Thoracic aorta (tissue), 2 donors: Measurements from ENCODE around the gene ERP29. TPM values are rescaled to one million over a fixed set of nuclear protein-coding genes. Genes with fewer than 3 reads are reported as not detected.
A peak's percentile ranks its signal among the peaks of the same experiment; 100 is the strongest.

Experiments
- ATAC-seq: fragments of 150-250 bp; one replicate; pipeline ENCODE4 v1.8.0; 2017; ENCODE audit warnings: low read depth; ENCODE audit not compliant: insufficient number of reproducible peaks, low FRiP score
- DNase-seq: peaks from one replicate; pipeline ENCODE4 v3.0.0-alpha.2; 2020; ENCODE audit warnings: low spot score
- H3K27ac ChIP-seq, 2 donors: fragments of 200-600 bp; sonication (generic); 1 replicate in 1 of 2; 2 replicates in 1 of 2; pipeline ENCODE4 v1.5.1; 2016; ENCODE audit warnings: mild to moderate bottlenecking in 2 of 2, moderate library complexity in 2 of 2
- H3K27me3 ChIP-seq: fragments of 200-600 bp; sonication (generic); replicated peaks from 2 replicates; pipeline ENCODE4 v1.6.0; 2016; ENCODE audit warnings: mild to moderate bottlenecking; ENCODE audit not compliant: insufficient read depth
- H3K36me3 ChIP-seq: fragments of 200-600 bp; sonication (generic); one replicate; pipeline ENCODE4 v1.5.1; 2016
- H3K4me1 ChIP-seq, 2 donors: fragments of 200-600 bp; sonication (generic); 1 replicate in 1 of 2; 2 replicates in 1 of 2; pipeline versions ENCODE4 v1.5.1 to v1.6.0; 2016; ENCODE audit warnings: low read depth in 2 of 2, mild to moderate bottlenecking in 1 of 2; ENCODE audit not compliant: control insufficient read depth in 1 of 2
- H3K4me3 ChIP-seq: fragments of 200-600 bp; sonication (generic); 2 replicates; pipeline ENCODE4 v1.5.1; 2016; ENCODE audit warnings: mild to moderate bottlenecking
- H3K9me3 ChIP-seq: fragments of 200-600 bp; sonication (generic); 2 replicates; pipeline ENCODE4 v1.5.1; 2016
- total RNA-seq, 2 donors: library from RNA; depleted of rRNA; stranded (reverse); fragments of >200 nt; gene quantifications; one replicate each; pipeline versions ENCODE4 v1.1.0 to v1.2.3, GENCODE V29; 2016
- TF ChIP-seq, protein P1 (sequence below): fragments of 200-600 bp; sonication (generic); IDR thresholded peaks from one replicate; pipeline ENCODE4 v1.5.1; 2019; ENCODE audit warnings: antibody characterized with exemption

The ERP29 gene
- 10 to 100 TPM; 33.1 to 43.6 TPM for total RNA-seq

DNA sequence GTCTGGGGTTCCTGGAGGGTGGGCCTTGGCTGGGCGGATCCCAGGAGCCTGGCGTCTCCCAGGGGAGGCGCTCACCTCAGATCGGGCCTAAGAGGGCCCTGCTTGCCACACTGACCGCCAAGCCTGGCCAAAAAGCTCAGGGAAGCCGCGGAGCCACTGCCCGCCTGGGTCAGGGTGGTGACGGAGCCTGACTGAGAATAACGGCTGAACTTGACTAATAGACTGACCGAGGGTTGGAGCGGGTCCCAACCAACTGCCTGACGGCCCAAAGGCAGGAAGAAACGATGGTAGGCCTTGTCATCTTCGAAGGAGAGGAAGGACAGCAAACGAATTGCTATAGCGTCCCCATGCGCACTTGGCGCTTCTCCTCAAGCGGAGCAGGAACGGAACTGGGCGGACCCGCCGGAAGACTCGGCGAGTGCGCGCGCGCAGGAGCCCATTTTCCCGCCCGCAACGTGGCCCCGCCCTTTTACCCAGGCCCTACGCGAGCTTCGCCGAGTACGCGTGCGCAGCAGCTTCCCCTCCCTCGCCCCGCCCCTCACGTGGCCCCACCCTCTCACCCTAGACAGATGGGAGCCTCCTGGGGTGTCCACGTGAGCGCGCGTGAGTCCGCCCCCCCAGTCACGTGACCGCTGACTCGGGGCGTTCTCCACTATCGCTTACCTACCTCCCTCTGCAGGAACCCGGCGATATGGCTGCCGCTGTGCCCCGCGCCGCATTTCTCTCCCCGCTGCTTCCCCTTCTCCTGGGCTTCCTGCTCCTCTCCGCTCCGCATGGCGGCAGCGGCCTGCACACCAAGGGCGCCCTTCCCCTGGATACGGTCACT lies at the start of gene ERP29, which contains the start of gene TMEM116:
Gene ERP29 (plus strand): TSS at position 652 of the 826 bp plus-strand sequence. CDS start 40 bp downstream, at position 692.
Gene TMEM116 (minus strand): TSS at position 391 of the 826 bp plus-strand sequence. CDS start 7,895 bp downstream, outside the sequence.
- H3K36me3 ChIP-seq, result no peaks in the 10 kb centered on the region
- DNase-seq (peak; percentile 97), ATAC-seq (peak; percentile 94)
- peaks cover 15 to 42% of the 10 kb centered on the region in 2 donors for H3K4me1 ChIP-seq
- peak within 1 kb of the TSS; percentile 81 for H3K4me3 ChIP-seq
- TF ChIP-seq, protein P1, sequence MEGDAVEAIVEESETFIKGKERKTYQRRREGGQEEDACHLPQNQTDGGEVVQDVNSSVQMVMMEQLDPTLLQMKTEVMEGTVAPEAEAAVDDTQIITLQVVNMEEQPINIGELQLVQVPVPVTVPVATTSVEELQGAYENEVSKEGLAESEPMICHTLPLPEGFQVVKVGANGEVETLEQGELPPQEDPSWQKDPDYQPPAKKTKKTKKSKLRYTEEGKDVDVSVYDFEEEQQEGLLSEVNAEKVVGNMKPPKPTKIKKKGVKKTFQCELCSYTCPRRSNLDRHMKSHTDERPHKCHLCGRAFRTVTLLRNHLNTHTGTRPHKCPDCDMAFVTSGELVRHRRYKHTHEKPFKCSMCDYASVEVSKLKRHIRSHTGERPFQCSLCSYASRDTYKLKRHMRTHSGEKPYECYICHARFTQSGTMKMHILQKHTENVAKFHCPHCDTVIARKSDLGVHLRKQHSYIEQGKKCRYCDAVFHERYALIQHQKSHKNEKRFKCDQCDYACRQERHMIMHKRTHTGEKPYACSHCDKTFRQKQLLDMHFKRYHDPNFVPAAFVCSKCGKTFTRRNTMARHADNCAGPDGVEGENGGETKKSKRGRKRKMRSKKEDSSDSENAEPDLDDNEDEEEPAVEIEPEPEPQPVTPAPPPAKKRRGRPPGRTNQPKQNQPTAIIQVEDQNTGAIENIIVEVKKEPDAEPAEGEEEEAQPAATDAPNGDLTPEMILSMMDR, result peak; percentile 71
- H3K27ac ChIP-seq, result peak within 1 kb of the TSS; percentile 93 to 100
- no peaks in the 10 kb centered on the region for H3K27me3 ChIP-seq
- H3K9me3 ChIP-seq, result no peaks in the 10 kb centered on the region

DNA sequence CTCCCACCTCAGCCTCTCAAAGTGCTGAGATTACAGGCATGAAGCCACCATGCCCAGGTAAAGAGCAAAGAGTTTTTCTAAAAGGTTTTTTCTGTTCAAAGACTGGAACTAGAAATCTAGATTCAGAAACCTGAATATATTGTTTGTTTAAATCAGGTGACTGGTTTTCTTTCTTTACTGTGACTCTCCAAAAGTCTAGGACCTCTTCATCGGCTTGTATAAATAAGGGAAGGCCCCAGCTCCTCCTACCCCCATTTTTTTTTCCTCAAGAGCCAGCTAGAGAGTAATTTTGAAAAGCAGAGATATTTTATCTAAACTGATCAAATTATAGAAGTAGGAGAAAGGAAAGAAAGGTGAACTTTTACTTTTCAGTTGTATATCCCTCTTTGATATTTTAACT lies 48.3 kb upstream of the ERP29 start:
- TF ChIP-seq, protein P1, result no peak
- Histone ChIP-seq H3K27me3 (no peaks in the 10 kb centered on the region), H3K9me3 (no peaks in the 10 kb centered on the region), H3K27ac (no peak overlapping the region), H3K4me1 (peaks cover 0 to 10% of the 10 kb centered on the region in 2 donors), H3K4me3 (no peak overlapping the region), H3K36me3 (no peaks in the 10 kb centered on the region)
- ATAC-seq (no peak), DNase-seq (no peak)

DNA sequence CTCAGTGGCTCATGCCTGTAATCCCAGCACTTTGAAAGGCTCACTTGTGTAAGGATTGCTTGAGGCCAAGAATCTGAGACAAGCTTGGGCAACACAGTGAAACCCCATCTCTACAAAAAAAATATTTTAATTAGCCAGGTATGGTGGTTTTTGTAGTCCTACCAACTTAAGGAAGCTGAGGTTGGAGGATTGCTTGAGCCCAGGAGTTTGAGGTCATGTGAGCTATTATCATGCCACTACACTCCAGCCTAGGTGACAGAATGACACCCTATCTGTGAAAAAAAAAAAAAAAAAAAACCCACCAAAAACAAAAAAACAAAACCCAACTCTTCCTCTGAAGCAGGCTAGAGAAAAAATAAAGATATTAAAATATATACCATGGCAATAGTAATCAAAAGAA lies 41.4 kb upstream of the ERP29 start:
- H3K4me3 ChIP-seq, result no peak overlapping the region
- H3K9me3 ChIP-seq, result peaks cover 18% of the 10 kb centered on the region
- H3K4me1 ChIP-seq, result peaks cover 0 to 1% of the 10 kb centered on the region in 2 donors
- ATAC-seq (no peak), DNase-seq (no peak)
- TF ChIP-seq, protein P1, result no peak
- H3K27me3 ChIP-seq, result no peaks in the 10 kb centered on the region
- peaks cover 4% of the 10 kb centered on the region for H3K36me3 ChIP-seq
- no peak overlapping the region for H3K27ac ChIP-seq

DNA sequence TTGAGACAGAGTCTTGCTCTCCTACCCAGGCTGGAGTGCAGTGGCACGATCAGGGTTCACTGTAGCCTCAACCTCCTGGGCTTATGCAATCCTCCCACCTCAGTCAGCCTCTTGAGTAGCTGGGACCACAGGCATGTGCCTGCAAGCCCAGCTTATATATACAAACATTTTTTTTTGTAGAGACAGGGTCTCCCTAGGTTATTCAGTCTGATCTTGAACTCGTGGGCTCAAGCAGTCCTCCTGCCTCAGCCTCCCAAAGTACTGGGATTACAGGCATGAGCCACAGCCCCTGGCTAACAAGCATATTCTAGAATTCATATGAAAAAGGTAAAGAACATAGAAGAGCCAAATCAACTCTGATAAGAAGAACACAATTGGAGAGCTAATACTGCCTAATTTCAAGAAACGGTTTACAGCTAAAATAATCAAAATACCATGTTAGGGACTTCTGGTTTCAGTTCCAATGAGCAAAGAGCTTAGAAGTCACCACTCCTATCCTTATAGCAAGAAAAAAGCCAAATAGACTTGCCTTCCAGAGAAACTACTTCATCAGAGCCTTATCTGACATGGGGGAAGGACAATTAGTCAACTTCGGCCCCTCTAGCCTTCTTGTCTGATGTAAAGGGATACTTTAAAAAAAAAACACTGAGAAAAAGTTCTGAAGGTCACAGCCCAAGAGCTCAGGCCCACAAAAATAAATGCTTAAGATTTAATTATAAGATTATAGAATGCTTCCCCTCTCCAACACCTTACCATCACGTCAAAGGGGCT lies 37.9 kb upstream of the ERP29 start:
- Histone ChIP-seq H3K36me3 (peaks cover 4% of the 10 kb centered on the region), H3K27ac (no peak overlapping the region), H3K4me3 (no peak overlapping the region), H3K27me3 (no peaks in the 10 kb centered on the region), H3K4me1 (no peaks in the 10 kb centered on the region), H3K9me3 (peaks cover 14% of the 10 kb centered on the region)
- TF ChIP-seq, protein P1, result no peak
- ATAC-seq, result no peak
- no peak for DNase-seq

DNA sequence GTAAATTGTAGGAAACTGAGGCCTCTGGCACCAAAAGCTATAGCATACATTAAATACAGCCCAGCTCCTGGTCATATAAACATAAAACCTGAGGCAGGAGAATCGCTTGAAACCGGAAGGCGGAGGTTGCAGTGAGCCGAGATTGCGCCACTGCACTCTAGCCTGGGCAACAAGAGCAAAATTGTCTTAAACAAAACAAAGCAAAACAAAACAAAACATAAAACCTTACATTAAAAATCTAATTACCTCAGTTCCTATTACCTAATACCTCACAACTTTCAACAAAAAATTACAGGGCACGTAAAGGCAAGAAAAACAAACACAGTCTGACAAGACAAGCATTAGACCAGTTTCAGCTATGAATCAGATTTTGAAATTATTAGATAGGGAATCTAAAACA lies 36.9 kb upstream of the ERP29 start:
- H3K4me3 ChIP-seq, result no peak overlapping the region
- no peaks in the 10 kb centered on the region for H3K4me1 ChIP-seq
- TF ChIP-seq, protein P1, result no peak
- no peak for ATAC-seq
- H3K27ac ChIP-seq, result no peak overlapping the region
- peaks cover 4% of the 10 kb centered on the region for H3K36me3 ChIP-seq
- H3K9me3 ChIP-seq, result peaks cover 5% of the 10 kb centered on the region
- DNase-seq, result no peak
- no peaks in the 10 kb centered on the region for H3K27me3 ChIP-seq
